HepG2 (cell line): ENCODE measurements around the gene CHRNB2. TPM values are rescaled to one million over a fixed set of nuclear protein-coding genes. Genes with fewer than 3 reads are reported as not detected.
A peak's percentile ranks its signal among the peaks of the same experiment; 100 is the strongest.

ENCODE experiments used
- ATAD3A ChIP-seq: sonication (generic); formaldehyde crosslinking; IDR thresholded peaks from 2 replicates; pipeline ENCODE4 v1.4.0; 2020; ENCODE audit warnings: missing genetic modification reagents
- EZH2 ChIP-seq: conservative IDR thresholded peaks from 2 replicates; pipeline ENCODE4 v1.6.1; 2012; ENCODE audit warnings: mild to moderate bottlenecking, low read depth, low read length, moderate library complexity
- FOXA3 ChIP-seq: IDR thresholded peaks from 2 replicates; pipeline ENCODE4 v1.6.1; 2016; ENCODE audit warnings: missing genetic modification reagents, missing compliant biosample characterization
- HNF4G ChIP-seq, 2 experiments: sonication (generic) in 1 of 2; formaldehyde crosslinking in 1 of 2; IDR thresholded peaks; 2 replicates each; pipeline versions ENCODE4 v1.4.0 to v1.6.1; 2011 to 2020; ENCODE audit warnings: borderline replicate concordance in 2 of 2, low read depth in 2 of 2, mild to moderate bottlenecking in 2 of 2, low read length in 1 of 2, missing genetic modification reagents in 1 of 2, moderate library complexity in 1 of 2
- NFKB2 ChIP-seq: sonication (generic); formaldehyde crosslinking; IDR thresholded peaks from 2 replicates; pipeline ENCODE4 v1.4.0; 2020; ENCODE audit warnings: missing genetic modification reagents, borderline replicate concordance
- NFRKB ChIP-seq: fragments of 450-650 bp; IDR thresholded peaks from 2 replicates; pipeline ENCODE4 v1.6.1; 2017
- RFX3 ChIP-seq: IDR thresholded peaks from 2 replicates; pipeline ENCODE4 v1.6.1; 2016; ENCODE audit warnings: missing biosample characterization, missing genetic modification reagents
- RFXANK ChIP-seq: IDR thresholded peaks from 2 replicates; pipeline ENCODE4 v1.6.1; 2016
- SOX6 ChIP-seq, 2 experiments: fragments of 450-650 bp in 1 of 2; sonication (generic) in 1 of 2; formaldehyde crosslinking in 1 of 2; IDR thresholded peaks; 2 replicates each; pipeline versions ENCODE4 v1.4.0 to v1.6.1; 2017 to 2020; ENCODE audit warnings: antibody characterized with exemption in 1 of 2, mild to moderate bottlenecking in 1 of 2, missing genetic modification reagents in 1 of 2
- SRY ChIP-seq: sonication (generic); formaldehyde crosslinking; IDR thresholded peaks from 2 replicates; pipeline ENCODE4 v1.8.0; 2022; ENCODE audit warnings: mild to moderate bottlenecking, missing genetic modification reagents
- TEAD3 ChIP-seq: optimal IDR thresholded peaks from 2 replicates; pipeline ENCODE3; 2016; ENCODE audit warnings: borderline replicate concordance
- ZBTB7B ChIP-seq: sonication (generic); formaldehyde crosslinking; IDR thresholded peaks from 2 replicates; pipeline ENCODE4 v1.4.0; 2020; ENCODE audit warnings: missing genetic modification reagents
- ZNF546 ChIP-seq: sonication (generic); formaldehyde crosslinking; conservative IDR thresholded peaks from 2 replicates; pipeline ENCODE4 v1.8.1; 2023; ENCODE audit warnings: mild to moderate bottlenecking, missing genetic modification reagents
- ZNF549 ChIP-seq: sonication (generic); formaldehyde crosslinking; IDR thresholded peaks from 2 replicates; pipeline ENCODE4 v1.5.0; 2020; ENCODE audit warnings: missing genetic modification reagents
- polyA plus RNA-seq, 8 experiments: library from polyadenylated mRNA; depleted of rRNA in 3 of 8; stranded (reverse) in 7 of 8; unstranded in 1 of 8; fragments of >200 nt; fragmentation: Illumina TruSeq in 4 of 8; extraction: Trizol in 4 of 8; gene quantifications; 2 replicates each; pipeline versions ENCODE4 v1.2.1 to v1.2.3, GENCODE V29; 2011 to 2016; ENCODE audit warnings: low read depth in 4 of 8, missing spikeins in 1 of 8, mixed read lengths in 1 of 8; ENCODE audit not compliant: insufficient read depth in 1 of 8
- total RNA-seq, 5 experiments: library from RNA; depleted of rRNA; stranded (reverse); fragments of >200 nt; fragmentation: Illumina TruSeq; extraction: Trizol; gene quantifications; 2 replicates each; pipeline ENCODE4 v1.2.3, GENCODE V29; 2016; ENCODE audit warnings: low read depth in 1 of 5
- TF ChIP-seq, protein P1 (sequence below): sonication (generic); formaldehyde crosslinking; IDR thresholded peaks from 2 replicates; pipeline ENCODE4 v1.5.0; 2020; ENCODE audit warnings: mild to moderate bottlenecking, missing genetic modification reagents, borderline replicate concordance
- TF ChIP-seq, protein P2 (sequence below): sonication (generic); formaldehyde crosslinking; IDR thresholded peaks from 2 replicates; pipeline ENCODE4 v1.5.1; 2020; ENCODE audit warnings: mild to moderate bottlenecking, missing genetic modification reagents, borderline replicate concordance
- TF ChIP-seq, protein P3 (sequence below): sonication (generic); formaldehyde crosslinking; IDR thresholded peaks from 2 replicates; pipeline ENCODE4 v1.4.0; 2020; ENCODE audit warnings: missing genetic modification reagents, borderline replicate concordance

CHRNB2 gene
- total and polyA plus RNA-seq, 2 of the 13 experiments (the other 11 are each of a cell fraction or from before 2014, with no cell fraction given): 0.03 to 0.07 TPM

DNA sequence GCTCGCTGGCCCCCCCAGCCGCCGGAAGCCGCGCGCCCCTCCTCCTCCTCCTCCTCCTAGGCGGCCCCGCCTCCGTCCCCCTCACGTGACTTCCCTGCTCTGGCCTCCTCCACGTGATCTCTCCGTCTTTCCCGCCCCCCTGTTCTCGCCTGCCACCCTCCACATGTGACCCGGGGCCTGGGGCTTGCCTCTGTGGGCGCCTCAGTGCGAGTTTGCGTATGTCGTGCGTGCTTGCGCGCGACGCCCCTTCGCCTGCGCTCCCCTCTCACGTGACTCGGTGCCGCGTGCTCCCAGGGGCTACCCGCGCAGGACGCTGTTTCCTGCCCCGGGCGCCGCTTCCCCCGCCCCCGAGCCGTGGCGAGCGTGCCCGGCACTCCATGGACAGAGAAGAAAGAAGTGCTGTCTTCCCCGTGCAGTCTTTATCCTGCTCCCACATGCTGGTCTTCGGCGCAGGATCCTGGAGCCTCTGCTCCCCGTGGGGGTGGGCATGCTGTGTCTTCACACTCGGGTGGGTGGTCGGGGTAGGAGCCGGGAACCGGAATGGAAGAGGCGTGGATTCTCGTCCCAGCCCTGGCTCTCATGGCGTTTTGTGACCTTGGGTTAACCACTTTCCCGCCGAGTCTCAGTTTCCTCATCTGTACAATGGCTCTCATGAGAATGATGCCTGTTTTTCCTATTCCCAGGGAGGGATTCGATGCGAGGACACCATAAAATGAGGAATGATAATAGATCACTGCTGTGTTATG is 8.7 kb upstream of the CHRNB2 start (continued):
- TF ChIP-seq, protein P1, sequence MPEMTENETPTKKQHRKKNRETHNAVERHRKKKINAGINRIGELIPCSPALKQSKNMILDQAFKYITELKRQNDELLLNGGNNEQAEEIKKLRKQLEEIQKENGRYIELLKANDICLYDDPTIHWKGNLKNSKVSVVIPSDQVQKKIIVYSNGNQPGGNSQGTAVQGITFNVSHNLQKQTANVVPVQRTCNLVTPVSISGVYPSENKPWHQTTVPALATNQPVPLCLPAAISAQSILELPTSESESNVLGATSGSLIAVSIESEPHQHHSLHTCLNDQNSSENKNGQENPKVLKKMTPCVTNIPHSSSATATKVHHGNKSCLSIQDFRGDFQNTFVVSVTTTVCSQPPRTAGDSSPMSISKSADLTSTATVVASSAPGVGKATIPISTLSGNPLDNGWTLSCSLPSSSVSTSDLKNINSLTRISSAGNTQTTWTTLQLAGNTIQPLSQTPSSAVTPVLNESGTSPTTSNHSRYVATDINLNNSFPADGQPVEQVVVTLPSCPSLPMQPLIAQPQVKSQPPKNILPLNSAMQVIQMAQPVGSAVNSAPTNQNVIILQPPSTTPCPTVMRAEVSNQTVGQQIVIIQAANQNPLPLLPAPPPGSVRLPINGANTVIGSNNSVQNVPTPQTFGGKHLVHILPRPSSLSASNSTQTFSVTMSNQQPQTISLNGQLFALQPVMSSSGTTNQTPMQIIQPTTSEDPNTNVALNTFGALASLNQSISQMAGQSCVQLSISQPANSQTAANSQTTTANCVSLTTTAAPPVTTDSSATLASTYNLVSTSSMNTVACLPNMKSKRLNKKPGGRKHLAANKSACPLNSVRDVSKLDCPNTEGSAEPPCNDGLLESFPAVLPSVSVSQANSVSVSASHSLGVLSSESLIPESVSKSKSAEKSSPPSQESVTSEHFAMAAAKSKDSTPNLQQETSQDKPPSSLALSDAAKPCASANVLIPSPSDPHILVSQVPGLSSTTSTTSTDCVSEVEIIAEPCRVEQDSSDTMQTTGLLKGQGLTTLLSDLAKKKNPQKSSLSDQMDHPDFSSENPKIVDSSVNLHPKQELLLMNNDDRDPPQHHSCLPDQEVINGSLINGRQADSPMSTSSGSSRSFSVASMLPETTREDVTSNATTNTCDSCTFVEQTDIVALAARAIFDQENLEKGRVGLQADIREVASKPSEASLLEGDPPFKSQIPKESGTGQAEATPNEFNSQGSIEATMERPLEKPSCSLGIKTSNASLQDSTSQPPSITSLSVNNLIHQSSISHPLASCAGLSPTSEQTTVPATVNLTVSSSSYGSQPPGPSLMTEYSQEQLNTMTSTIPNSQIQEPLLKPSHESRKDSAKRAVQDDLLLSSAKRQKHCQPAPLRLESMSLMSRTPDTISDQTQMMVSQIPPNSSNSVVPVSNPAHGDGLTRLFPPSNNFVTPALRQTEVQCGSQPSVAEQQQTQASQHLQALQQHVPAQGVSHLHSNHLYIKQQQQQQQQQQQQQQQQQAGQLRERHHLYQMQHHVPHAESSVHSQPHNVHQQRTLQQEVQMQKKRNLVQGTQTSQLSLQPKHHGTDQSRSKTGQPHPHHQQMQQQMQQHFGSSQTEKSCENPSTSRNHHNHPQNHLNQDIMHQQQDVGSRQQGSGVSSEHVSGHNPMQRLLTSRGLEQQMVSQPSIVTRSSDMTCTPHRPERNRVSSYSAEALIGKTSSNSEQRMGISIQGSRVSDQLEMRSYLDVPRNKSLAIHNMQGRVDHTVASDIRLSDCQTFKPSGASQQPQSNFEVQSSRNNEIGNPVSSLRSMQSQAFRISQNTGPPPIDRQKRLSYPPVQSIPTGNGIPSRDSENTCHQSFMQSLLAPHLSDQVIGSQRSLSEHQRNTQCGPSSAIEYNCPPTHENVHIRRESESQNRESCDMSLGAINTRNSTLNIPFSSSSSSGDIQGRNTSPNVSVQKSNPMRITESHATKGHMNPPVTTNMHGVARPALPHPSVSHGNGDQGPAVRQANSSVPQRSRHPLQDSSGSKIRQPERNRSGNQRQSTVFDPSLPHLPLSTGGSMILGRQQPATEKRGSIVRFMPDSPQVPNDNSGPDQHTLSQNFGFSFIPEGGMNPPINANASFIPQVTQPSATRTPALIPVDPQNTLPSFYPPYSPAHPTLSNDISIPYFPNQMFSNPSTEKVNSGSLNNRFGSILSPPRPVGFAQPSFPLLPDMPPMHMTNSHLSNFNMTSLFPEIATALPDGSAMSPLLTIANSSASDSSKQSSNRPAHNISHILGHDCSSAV: peak; percentile 99; the same call in 1 of the 2 replicates
- TF ChIP-seq ZNF546 (CRISPR knock-in tag): peak; percentile 97
- 0 out of 2 replicates have a peak, but pooled peaks have one; percentile 33 for TF ChIP-seq RFXANK (CRISPR knock-in tag)
- TF ChIP-seq SRY (CRISPR knock-in tag): peak; percentile 99
- no peak; the same call in 1 of the 2 replicates for TF ChIP-seq RFX3
- TF ChIP-seq ATAD3A (CRISPR knock-in tag): no peak
- peak; percentile 75; the same call in 1 of the 2 replicates for TF ChIP-seq ZBTB7B (CRISPR knock-in tag)
- TF ChIP-seq FOXA3 (CRISPR knock-in tag): peak; percentile 51; the same call in 1 of the 2 replicates
- TF ChIP-seq, protein P2, sequence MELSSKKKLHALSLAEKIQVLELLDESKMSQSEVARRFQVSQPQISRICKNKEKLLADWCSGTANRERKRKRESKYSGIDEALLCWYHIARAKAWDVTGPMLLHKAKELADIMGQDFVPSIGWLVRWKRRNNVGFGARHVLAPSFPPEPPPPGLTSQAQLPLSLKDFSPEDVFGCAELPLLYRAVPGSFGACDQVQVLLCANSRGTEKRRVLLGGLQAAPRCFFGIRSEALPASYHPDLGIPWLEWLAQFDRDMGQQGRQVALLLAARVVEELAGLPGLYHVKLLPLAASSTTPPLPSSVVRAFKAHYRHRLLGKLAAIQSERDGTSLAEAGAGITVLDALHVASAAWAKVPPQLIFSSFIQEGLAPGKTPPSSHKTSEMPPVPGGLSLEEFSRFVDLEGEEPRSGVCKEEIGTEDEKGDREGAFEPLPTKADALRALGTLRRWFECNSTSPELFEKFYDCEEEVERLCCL (CRISPR knock-in tag): peak; percentile 95
- no peak for TF ChIP-seq ZNF549
- TF ChIP-seq, protein P3, sequence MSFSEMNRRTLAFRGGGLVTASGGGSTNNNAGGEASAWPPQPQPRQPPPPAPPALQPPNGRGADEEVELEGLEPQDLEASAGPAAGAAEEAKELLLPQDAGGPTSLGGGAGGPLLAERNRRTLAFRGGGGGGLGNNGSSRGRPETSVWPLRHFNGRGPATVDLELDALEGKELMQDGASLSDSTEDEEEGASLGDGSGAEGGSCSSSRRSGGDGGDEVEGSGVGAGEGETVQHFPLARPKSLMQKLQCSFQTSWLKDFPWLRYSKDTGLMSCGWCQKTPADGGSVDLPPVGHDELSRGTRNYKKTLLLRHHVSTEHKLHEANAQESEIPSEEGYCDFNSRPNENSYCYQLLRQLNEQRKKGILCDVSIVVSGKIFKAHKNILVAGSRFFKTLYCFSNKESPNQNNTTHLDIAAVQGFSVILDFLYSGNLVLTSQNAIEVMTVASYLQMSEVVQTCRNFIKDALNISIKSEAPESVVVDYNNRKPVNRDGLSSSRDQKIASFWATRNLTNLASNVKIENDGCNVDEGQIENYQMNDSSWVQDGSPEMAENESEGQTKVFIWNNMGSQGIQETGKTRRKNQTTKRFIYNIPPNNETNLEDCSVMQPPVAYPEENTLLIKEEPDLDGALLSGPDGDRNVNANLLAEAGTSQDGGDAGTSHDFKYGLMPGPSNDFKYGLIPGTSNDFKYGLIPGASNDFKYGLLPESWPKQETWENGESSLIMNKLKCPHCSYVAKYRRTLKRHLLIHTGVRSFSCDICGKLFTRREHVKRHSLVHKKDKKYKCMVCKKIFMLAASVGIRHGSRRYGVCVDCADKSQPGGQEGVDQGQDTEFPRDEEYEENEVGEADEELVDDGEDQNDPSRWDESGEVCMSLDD (CRISPR knock-in tag): peak; percentile 83; the same call in 1 of the 2 replicates
- peak; percentile 99 for TF ChIP-seq NFKB2 (CRISPR knock-in tag)
- TF ChIP-seq TEAD3 (CRISPR knock-in tag): peak; percentile 71
- no peak for TF ChIP-seq EZH2
- TF ChIP-seq NFRKB: no peak; the same call in 1 of the 2 replicates
- no peak for TF ChIP-seq SOX6 (IDR thresholded peaks at IDR 0.05)
- TF ChIP-seq SOX6 (CRISPR knock-in tag; IDR thresholded peaks at IDR 0.05): peak; percentile 80
- TF ChIP-seq HNF4G (IDR thresholded peaks at IDR 0.05; ENCODE audit: borderline replicate concordance, low read depth, low read length): no peak
- peak; percentile 54; the same call in 1 of the 2 replicates for TF ChIP-seq HNF4G (CRISPR knock-in tag; IDR thresholded peaks at IDR 0.05; ENCODE audit: borderline replicate concordance, low read depth)
